ENCODE results near the gene PTH1R.

- TF ChIP-seq CTCF (IDR thresholded peaks at IDR 0.05) (no peak), POLR2A (IDR thresholded peaks at IDR 0.05) (no peak)
Observed at GRCh38 chr3:46833346-46834300, 43.9 kb upstream of the PTH1R start.

Measured in esophagus squamous epithelium (tissue), 4 donors.